Fibroblast of mammary gland (primary cell): Measurements from ENCODE around the gene BICD1.
"Not testable (repeated sequence)": the region's sequence is repeated elsewhere in the genome, so short reads cannot be mapped to it uniquely, and the experiment has no call there.

Source experiments
- DNase-seq: peaks from one replicate; pipeline ENCODE4 v3.0.0-alpha.2; 2010; ENCODE audit warnings: low read depth
- H3K4me3 ChIP-seq: 2 replicates; pipeline ENCODE4 v1.5.1; 2011; ENCODE audit warnings: low read depth, mild to moderate bottlenecking, low read length, moderate library complexity; ENCODE audit not compliant: control insufficient read depth
- CTCF ChIP-seq: conservative IDR thresholded peaks from 2 replicates; pipeline ENCODE4 v1.5.1; 2011; ENCODE audit warnings: low read depth, low read length, inconsistent platforms; ENCODE audit not compliant: control insufficient read depth, insufficient read depth

BICD1 gene

DNA sequence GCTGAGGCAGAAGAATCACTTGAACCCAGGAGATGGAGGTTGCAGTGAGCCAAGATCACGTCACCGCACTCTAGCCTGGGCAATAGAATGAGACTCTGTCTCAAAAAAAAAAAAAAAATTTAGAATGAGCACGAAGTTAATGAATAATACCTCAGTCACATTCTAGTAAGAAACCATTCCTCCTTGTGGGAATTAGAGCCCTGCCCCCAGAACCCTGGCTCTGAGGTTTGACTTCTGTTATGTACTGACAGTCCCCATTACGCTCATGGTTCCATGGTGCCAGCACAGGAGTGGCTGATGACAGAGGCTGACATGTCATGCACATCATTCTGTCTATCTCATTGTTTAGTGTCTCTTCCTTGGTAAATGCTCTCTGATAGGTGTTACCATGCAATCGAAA, 160.1 kb downstream of the BICD1 start:
- no peak for DNase-seq
- no peak overlapping the region for H3K4me3 ChIP-seq
- TF ChIP-seq CTCF, result no peak

DNA sequence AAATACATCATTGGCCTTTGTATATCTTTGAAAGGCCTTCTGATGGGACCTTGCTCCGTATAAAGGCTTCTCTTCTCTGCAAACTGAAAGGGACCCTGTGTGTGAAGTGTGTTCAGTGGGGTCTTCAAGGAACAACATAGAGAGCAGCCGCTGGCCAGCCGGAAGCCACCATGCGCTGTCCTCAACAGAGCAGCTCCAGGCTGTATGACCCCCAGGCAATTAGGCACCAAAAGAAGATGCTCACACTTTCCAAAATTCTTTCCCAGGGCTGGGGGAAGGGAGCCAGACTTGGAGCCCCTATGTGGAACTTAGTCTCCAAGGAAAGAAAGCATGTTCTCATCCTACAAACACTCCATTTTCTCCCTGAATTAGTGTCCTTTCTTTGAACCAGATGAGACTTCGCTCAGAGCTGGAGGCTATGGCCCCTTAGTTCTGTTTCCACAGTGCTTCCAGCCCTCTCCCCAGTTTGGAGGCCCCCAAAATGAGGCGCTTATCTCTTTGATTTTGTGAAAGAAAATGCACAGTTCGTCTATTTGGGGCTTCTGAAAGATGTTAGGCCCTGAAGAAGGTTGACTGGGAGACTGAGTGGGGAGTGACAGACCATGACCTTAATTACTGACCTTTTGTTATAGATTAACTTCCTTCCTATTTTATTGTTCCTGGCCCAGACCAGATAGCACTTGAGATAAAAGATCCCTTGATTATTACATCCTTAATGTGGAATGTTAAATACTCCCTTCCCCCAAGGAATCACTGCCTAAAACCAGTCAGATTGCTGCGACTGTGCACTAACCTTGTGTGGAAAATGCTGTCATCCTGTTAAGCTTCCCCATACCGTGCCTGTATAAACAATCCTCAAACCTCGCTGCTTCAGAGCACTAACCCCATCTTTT, 164.4 kb downstream of the BICD1 start:
- peak; percentile 37 for DNase-seq
- no peak for TF ChIP-seq CTCF
- H3K4me3 ChIP-seq, result no peak overlapping the region

GRCh38 chr12:32272465-32272864, 165.8 kb downstream of the BICD1 start:
- no peak overlapping the region for H3K4me3 ChIP-seq
- no peak for TF ChIP-seq CTCF
- no peak for DNase-seq

GRCh38 chr12:32273063-32273522, 166.4 kb downstream of the BICD1 start:
- peak; percentile 47 for DNase-seq
- TF ChIP-seq CTCF, result no peak
- H3K4me3 ChIP-seq, result no peak overlapping the region

DNA sequence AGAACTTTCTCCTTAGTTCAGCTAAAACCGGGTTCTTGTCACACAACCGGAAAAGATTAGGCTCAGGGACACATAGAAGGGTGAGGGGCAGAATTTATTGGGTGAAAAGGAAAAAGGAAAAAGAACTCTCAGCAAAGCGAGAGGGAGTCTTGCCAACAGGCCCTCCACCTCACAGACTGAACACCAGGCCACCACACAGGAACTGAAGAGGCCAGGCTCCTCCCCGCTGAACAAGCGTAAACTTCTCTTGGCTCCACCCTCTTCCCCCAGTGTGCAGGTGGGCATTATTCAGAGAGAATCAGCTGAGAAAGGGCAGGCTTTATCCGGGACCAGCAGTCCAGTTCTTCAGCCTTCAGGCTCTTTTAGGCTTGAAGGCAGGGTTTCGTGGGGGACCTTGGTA, 167.1 kb downstream of the BICD1 start:
- H3K4me3 ChIP-seq, result no peak overlapping the region
- no peak for DNase-seq
- no peak for TF ChIP-seq CTCF

DNA sequence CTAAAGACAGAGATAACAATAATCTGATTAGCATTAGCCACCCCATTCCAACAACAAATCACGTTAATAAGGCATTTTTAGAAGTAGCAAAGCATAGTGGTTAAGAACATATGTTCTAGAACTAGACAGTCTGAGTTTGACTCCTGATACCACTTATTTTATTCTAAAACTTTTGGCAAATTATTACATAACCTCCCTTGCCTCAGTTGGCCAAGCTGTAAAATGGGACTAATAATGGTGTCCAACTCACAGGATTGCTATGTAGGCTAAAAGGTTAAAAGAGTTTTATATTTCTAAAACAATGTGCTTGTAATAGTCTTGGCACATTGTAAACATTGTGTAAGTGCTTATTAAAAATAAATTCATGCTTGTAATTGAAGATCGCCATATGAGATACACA, 168.0 kb downstream of the BICD1 start:
- no peak overlapping the region for H3K4me3 ChIP-seq
- TF ChIP-seq CTCF, result no peak
- DNase-seq, result no peak

DNA sequence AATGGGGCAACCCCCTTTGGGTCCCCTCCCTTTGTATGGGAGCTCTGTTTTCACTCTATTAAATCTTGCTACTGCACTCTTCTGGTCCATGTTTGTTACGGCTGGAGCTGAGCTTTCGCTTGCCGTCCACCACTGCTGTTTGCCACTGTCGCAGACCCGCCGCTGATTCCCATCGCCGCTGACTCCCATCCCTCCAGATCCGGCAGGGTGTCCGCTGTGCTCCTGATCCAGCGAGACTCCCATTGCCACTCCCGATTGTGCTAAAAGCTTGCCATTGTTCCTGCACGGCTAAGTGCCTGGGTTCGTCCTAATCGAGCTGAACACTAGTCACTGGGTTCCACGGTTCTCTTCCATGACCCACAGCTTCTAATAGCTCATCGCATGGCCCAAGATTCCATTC, 168.9 kb downstream of the BICD1 start:
- DNase-seq, H3K4me3 ChIP-seq: not testable (repeated sequence)
